ENCODE measurements around the gene CDC6.

Gene CDC6

DNA sequence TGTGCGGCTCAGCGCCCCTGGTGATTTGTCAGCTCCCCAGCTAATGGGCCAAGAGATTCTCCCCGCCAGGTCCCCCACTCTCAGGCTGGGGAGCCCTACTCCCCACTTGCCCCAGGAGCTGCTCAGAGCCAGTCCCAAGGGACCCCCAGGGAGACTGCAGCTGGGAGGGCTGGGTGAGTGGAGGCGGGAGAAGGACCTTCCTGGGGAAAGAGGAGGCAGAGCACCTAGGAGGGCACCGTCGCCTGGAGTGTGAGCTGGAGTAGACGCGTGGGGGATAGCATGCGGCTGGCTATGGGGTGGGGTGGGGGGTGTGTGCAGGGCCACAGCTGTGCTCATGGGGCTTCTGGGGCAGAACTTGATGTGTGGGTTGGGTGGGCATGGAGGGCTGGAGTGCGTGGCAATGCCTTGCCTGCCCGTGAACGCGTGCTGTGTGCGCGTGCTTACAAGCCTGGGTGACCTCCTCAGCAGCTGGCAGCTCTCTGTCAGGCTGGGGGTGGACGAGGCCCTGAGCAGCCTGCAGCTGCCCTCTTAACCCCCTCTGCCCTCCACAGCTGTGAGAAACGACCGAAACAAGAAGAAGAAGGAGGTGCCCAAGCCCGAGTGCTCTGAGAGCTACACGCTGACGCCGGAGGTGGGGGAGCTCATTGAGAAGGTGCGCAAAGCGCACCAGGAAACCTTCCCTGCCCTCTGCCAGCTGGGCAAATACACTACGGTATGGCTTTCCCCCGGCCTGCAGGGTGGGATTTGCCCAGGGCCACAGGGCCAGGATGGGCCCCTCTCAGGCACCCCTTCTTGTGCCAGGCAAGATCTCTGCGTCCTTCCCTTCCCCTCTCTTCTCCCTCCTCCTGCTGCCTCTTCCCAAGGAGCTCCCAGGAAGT is 63.9 kb downstream of the CDC6 start:
- no peak for DNase-seq (ENCODE audit: low read depth in 2 of 2, low spot score in 1 of 2)

DNA sequence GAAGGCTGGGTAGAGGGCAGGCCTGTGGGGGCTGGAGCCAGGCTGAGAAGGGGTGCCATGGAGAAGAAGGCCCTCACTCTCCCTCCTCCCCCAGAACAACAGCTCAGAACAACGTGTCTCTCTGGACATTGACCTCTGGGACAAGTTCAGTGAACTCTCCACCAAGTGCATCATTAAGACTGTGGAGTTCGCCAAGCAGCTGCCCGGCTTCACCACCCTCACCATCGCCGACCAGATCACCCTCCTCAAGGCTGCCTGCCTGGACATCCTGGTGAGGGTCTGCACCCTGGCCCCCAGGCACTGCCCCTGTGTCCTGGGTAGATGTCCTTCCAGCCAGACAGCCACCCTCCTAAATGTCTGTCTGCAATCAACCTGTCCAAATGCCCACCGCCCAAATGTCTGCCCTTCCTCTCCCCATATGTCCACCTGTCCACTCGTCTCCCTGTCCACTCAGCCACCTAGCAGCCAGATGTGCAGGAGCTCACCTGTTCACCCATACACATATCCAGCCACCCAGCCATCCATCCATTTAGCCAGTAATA is 64.6 kb downstream of the CDC6 start:
- DNase-seq (ENCODE audit: low read depth in 2 of 2, low spot score in 1 of 2) = no peak

DNA sequence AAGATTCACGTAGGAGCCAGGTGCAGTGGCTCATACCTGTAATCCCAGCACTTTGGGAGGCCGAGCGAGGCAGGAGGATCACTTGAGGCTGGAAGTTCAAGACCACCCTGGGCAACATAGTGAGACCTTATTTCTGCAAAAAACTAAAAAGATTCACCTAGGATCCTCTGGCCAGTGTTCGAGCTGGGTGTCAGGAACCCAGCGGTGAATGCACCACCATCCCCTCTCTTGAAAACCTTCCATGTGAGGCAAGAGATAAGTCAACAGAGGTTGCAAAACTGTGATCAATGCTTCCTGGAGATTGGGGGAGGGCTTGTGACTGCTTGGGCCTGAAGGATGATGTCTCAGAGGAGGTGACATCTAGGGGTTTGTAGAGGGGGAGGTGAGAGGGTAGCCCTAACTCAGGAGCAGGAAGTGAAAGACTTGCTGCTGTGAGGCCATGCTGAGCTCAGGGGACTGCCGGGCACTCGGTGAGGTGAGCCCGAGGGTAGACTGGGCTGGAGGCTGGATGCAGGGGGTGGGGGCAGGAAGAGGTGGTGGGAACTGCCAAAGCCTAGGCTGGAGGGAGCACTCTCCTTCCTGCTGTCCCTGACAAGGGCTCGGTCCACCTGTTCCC is 65.2 kb downstream of the CDC6 start:
- DNase-seq (ENCODE audit: low read depth in 2 of 2, low spot score in 1 of 2) = no peak
